ENCODE data around the gene SCAMP2. TPM values are rescaled to one million over a fixed set of nuclear protein-coding genes. Genes with fewer than 3 reads are reported as not detected.
A peak's percentile ranks its signal among the peaks of the same experiment; 100 is the strongest.

SCAMP2 gene
- total RNA-seq, 4 donors from 2014 or later, result 154 to 234 (median 193) TPM

DNA sequence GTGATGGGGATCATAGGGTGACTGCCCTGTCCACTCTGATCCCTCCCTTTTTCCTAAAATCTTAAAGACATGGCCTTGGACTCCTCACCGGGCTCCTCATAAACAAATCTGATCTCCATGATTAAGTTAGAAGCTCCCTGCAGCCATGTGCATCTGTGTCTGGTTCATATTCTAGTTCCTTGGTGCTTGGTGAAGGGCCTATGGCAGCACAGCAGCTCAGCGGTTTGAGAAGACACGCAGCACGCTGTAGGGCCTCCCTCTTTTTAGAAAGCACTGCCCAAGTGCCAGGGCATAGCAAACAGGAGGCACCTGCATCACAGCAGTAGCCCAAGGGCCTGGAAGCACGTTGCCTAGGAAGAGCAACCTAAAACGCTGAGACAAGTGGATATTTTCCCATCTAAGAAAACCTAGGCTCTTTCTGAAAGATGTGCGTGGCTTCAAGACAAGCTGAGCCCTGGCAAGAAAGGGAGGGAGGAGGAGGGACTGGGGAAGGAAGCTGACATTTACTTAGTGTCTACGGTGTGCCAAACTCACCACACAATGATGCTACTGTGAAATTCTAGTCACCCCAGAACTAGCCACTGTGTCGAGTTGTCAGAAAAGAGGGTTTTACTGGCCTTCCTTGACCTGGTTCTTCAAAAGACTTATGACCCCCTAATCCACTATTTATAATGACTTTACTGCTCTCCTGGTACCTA lies 15.3 kb downstream of the SCAMP2 start:
- no peak for DNase-seq
- peaks cover 25 to 45% (median 39%) of the 10 kb centered on the region in 4 donors for H3K4me1 ChIP-seq
- WGBS, 2 donors (ENCODE audit: low coverage in 1 of 2), result 56% methylated on average over 5 to 9 of the region's 9 CpGs
- TF ChIP-seq, protein P1, sequence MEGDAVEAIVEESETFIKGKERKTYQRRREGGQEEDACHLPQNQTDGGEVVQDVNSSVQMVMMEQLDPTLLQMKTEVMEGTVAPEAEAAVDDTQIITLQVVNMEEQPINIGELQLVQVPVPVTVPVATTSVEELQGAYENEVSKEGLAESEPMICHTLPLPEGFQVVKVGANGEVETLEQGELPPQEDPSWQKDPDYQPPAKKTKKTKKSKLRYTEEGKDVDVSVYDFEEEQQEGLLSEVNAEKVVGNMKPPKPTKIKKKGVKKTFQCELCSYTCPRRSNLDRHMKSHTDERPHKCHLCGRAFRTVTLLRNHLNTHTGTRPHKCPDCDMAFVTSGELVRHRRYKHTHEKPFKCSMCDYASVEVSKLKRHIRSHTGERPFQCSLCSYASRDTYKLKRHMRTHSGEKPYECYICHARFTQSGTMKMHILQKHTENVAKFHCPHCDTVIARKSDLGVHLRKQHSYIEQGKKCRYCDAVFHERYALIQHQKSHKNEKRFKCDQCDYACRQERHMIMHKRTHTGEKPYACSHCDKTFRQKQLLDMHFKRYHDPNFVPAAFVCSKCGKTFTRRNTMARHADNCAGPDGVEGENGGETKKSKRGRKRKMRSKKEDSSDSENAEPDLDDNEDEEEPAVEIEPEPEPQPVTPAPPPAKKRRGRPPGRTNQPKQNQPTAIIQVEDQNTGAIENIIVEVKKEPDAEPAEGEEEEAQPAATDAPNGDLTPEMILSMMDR (IDR thresholded peaks at IDR 0.05), result no peak
- TF ChIP-seq EP300 (IDR thresholded peaks at IDR 0.05; ENCODE audit: low read depth), result no peak
- no peak for TF ChIP-seq POLR2A (IDR thresholded peaks at IDR 0.05)
- no peak for TF ChIP-seq POLR2AphosphoS5 (IDR thresholded peaks at IDR 0.05)
- H3K4me3 ChIP-seq, result no peak overlapping the region
- H3K36me3 ChIP-seq, result peaks cover 0 to 17% (median 10%) of the 10 kb centered on the region in 4 donors
- no peaks in the 10 kb centered on the region for H3K27me3 ChIP-seq
- in situ Hi-C loops (cut with MboI; ENCODE audit: low pct_ligation_motif_present in 1 of 4, low pct_unique_long_range_greater_than_20kb in 1 of 4, low sequenced_read_pairs in 3 of 4) (no loop called here), intact Hi-C loops (cut with DNase I; ENCODE audit: low total_unique reads) (no loop called here)
- peak overlapping the region; percentile 32 to 64 (median 62) for H3K27ac ChIP-seq
- H3K9me3 ChIP-seq, result no peaks in the 10 kb centered on the region

DNA sequence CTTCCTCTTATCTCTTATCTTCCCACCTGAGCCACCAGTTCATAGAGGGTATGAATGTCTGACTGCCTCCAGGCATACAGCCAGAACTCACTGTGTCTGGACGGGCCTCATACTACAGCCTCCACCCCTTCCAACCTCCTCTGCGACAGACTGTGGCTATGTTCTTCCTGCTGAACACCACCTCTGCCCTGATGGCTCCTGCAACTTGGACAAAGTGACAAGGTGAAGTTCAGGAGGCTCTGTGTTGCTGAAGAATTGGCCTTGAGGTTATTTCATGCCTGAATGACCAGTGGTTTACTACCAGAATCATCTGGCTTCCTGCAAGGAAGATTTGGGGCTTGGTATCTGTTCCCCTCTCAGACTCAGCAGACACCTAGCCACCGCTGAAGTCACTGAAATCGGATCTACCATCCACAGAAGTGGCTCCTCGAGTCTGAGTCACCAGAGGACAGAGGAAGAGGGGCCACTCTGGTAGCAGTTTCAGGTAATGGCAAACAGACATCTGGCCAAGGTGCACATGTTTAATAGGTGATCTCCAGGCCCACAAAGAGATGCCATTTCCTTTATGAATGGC lies 16.0 kb downstream of the SCAMP2 start:
- Histone ChIP-seq H3K4me3 (no peak overlapping the region), H3K27me3 (no peaks in the 10 kb centered on the region), H3K36me3 (peaks cover 0 to 21% (median 13%) of the 10 kb centered on the region in 4 donors), H3K27ac (peak overlapping the region; percentile 32 to 64 (median 62)), H3K4me1 (peaks cover 25 to 45% (median 39%) of the 10 kb centered on the region in 4 donors), H3K9me3 (no peaks in the 10 kb centered on the region)
- intact Hi-C loops (cut with DNase I; ENCODE audit: low total_unique reads), result no loop called here
- in situ Hi-C loops (cut with MboI; ENCODE audit: low pct_ligation_motif_present in 1 of 4, low pct_unique_long_range_greater_than_20kb in 1 of 4, low sequenced_read_pairs in 3 of 4), result no loop called here
- TF ChIP-seq POLR2A (IDR thresholded peaks at IDR 0.05) (no peak), EP300 (IDR thresholded peaks at IDR 0.05; ENCODE audit: low read depth) (no peak), POLR2AphosphoS5 (IDR thresholded peaks at IDR 0.05) (peak in 1 of 3 donors; percentile 18)
- 25 to 35% methylated on average over 2 to 5 of the region's 5 CpGs for WGBS, 2 donors (ENCODE audit: low coverage in 1 of 2)
- peak; percentile 70 for DNase-seq

DNA sequence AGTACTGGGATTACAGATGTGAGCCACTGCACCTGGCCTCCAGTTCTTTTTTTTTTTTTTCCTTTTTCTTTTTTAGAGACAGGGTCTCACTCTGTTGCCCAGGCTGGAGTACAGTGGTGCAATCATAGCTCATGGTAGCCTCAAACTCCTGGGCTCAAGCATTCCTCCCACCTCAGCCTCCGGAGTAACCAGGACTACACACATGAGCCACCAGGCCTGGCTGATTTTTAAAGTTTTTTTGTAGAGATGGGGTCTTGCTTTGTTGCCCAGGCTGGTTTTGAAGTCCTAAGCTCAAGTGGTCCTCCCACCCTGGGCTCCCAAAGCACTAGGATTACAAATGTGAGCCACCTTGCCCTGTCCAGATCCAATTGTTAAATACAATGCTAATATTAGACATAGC lies 16.6 kb downstream of the SCAMP2 start:
- TF ChIP-seq, protein P1 (IDR thresholded peaks at IDR 0.05), result no peak
- TF ChIP-seq POLR2A (IDR thresholded peaks at IDR 0.05), result no peak
- no peak for TF ChIP-seq EP300 (IDR thresholded peaks at IDR 0.05; ENCODE audit: low read depth)
- no peak for TF ChIP-seq POLR2AphosphoS5 (IDR thresholded peaks at IDR 0.05)
- H3K4me3 ChIP-seq, result no peak overlapping the region
- H3K4me1 ChIP-seq, result peaks cover 25 to 45% (median 39%) of the 10 kb centered on the region in 4 donors
- in situ Hi-C loops (cut with MboI; ENCODE audit: low pct_ligation_motif_present in 1 of 4, low pct_unique_long_range_greater_than_20kb in 1 of 4, low sequenced_read_pairs in 3 of 4) (no loop called here), intact Hi-C loops (cut with DNase I; ENCODE audit: low total_unique reads) (no loop called here)
- peaks cover 0 to 25% (median 15%) of the 10 kb centered on the region in 4 donors for H3K36me3 ChIP-seq
- WGBS, 2 donors (ENCODE audit: low coverage in 1 of 2), result 100% methylated on average over 1 of the region's 1 CpG
- peak overlapping the region; percentile 32 to 64 (median 62) for H3K27ac ChIP-seq
- H3K27me3 ChIP-seq, result no peaks in the 10 kb centered on the region
- DNase-seq, result no peak
- no peaks in the 10 kb centered on the region for H3K9me3 ChIP-seq

DNA sequence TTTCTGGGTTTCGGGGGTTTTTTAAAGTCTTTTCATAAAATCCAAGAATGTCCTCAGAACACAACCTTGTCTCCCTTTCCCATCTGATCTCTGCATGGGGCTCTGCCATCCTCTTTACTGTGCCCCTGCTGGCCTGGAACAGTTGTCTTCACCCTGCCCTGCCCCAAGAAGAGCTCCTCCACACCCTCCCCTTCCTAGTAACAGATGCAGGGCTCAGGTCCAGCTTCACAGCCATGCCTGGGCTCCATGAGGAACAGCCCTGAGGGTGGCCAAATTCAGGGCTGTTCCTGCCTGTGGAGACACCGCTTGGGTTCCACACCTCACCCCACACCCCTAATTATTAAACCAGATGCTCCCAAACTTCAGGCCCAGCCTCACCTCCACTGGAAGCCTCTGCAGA lies 17.3 kb downstream of the SCAMP2 start:
- in situ Hi-C loops (cut with MboI; ENCODE audit: low pct_ligation_motif_present in 1 of 4, low pct_unique_long_range_greater_than_20kb in 1 of 4, low sequenced_read_pairs in 3 of 4) (no loop called here), intact Hi-C loops (cut with DNase I; ENCODE audit: low total_unique reads) (no loop called here)
- Histone ChIP-seq H3K9me3 (no peaks in the 10 kb centered on the region), H3K36me3 (peaks cover 0 to 28% (median 21%) of the 10 kb centered on the region in 4 donors), H3K4me1 (peaks cover 25 to 46% (median 41%) of the 10 kb centered on the region in 4 donors), H3K27me3 (no peaks in the 10 kb centered on the region), H3K27ac (no peak overlapping the region), H3K4me3 (no peak overlapping the region)
- no peak for DNase-seq
- WGBS, 2 donors (ENCODE audit: low coverage in 1 of 2), result 93% methylated on average over 2 of the region's 2 CpGs; no CpG with 5 or more reads in 1 of the 2 donors
- no peak for TF ChIP-seq EP300 (IDR thresholded peaks at IDR 0.05; ENCODE audit: low read depth)
- TF ChIP-seq, protein P1 (IDR thresholded peaks at IDR 0.05), result no peak
- TF ChIP-seq POLR2A (IDR thresholded peaks at IDR 0.05), result no peak
- no peak for TF ChIP-seq POLR2AphosphoS5 (IDR thresholded peaks at IDR 0.05)
